BJ (cell line): ENCODE data around the gene TTYH2. TPM values are rescaled to one million over a fixed set of nuclear protein-coding genes. Genes with fewer than 3 reads are reported as not detected.

Source experiments
- CTCF ChIA-PET: fragments of 350-600 bp; formaldehyde crosslinking; extraction: SDS; loops from one replicate; lab custom pipeline; 2021; ENCODE audit warnings: antibody characterized with exemption, inconsistent platforms; lab: Yijun Ruan, JAX
- POLR2A ChIA-PET: fragments of 300-600 bp; sonication (Branson Sonifier 250); formaldehyde crosslinking; extraction: SDS; loops from one replicate; lab custom pipeline; 2021; ENCODE audit warnings: antibody characterized with exemption; lab: Charles Lee
- DNase-seq: peaks from one replicate; pipeline ENCODE4 v3.0.0-alpha.2; 2011; ENCODE audit warnings: low read depth
- H3K27me3 ChIP-seq: 2 replicates; pipeline ENCODE4 v1.6.0; 2011; ENCODE audit warnings: low read length; ENCODE audit not compliant: control insufficient read depth, insufficient read depth
- H3K36me3 ChIP-seq: 2 replicates; pipeline ENCODE4 v1.5.1; 2011; ENCODE audit warnings: low read length; ENCODE audit not compliant: control insufficient read depth, insufficient read depth
- H3K4me3 ChIP-seq: 2 replicates; pipeline ENCODE4 v1.5.1; 2011; ENCODE audit warnings: low read depth, mild to moderate bottlenecking, control low read depth, low read length
- polyA plus RNA-seq: library from polyadenylated mRNA; depleted of rRNA; stranded (reverse); fragments of >200 nt; gene quantifications from 2 replicates; pipeline ENCODE4 v1.2.3, GENCODE V29; 2011
- TF ChIP-seq, protein P1 (sequence below): IDR thresholded peaks from 2 replicates; pipeline ENCODE4 v1.5.1; 2011; ENCODE audit warnings: low read depth, mild to moderate bottlenecking, control low read depth, inconsistent platforms, low read length, moderate library complexity; ENCODE audit not compliant: insufficient read depth

TTYH2 gene
- polyA plus RNA-seq, 1 experiment, result 2.7 TPM

GRCh38 chr17:74271901-74272561 is 58.7 kb downstream of the TTYH2 start:
- CTCF ChIA-PET, result no interaction called here
- TF ChIP-seq, protein P1, sequence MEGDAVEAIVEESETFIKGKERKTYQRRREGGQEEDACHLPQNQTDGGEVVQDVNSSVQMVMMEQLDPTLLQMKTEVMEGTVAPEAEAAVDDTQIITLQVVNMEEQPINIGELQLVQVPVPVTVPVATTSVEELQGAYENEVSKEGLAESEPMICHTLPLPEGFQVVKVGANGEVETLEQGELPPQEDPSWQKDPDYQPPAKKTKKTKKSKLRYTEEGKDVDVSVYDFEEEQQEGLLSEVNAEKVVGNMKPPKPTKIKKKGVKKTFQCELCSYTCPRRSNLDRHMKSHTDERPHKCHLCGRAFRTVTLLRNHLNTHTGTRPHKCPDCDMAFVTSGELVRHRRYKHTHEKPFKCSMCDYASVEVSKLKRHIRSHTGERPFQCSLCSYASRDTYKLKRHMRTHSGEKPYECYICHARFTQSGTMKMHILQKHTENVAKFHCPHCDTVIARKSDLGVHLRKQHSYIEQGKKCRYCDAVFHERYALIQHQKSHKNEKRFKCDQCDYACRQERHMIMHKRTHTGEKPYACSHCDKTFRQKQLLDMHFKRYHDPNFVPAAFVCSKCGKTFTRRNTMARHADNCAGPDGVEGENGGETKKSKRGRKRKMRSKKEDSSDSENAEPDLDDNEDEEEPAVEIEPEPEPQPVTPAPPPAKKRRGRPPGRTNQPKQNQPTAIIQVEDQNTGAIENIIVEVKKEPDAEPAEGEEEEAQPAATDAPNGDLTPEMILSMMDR, result no peak
- Histone ChIP-seq H3K36me3 (no peaks in the 10 kb centered on the region), H3K4me3 (no peak overlapping the region), H3K27me3 (no peaks in the 10 kb centered on the region)
- no peak for DNase-seq
- POLR2A ChIA-PET, result no interaction called here

DNA sequence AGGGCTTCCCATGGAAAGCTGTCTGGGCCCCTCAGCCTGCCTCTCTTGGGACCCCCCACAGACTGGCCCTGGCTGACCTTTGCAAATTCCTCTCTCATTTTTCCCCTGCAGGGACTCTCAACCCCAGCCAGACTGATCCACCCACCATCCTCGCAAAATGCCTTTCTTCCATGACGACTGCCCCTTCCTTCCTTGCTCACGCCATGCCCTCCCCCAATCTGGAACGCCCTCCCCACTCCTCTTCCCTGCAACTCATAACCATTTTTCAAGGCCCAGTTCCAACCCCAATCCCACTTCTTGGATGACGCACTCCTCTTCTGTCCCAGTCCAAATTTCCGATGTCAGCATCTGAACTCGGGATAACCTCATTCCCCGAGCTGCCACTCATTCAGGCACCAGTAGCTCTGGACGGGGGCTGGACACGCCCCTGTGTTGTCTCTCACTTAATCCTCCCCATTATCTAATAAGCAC is 59.4 kb downstream of the TTYH2 start:
- ChIA-PET POLR2A (no interaction called here), CTCF (no interaction called here)
- TF ChIP-seq, protein P1, result no peak
- no peaks in the 10 kb centered on the region for H3K36me3 ChIP-seq
- H3K27me3 ChIP-seq, result no peaks in the 10 kb centered on the region
- H3K4me3 ChIP-seq, result no peak overlapping the region
- DNase-seq, result no peak

- DNase-seq, result no peak
- ChIA-PET CTCF (no interaction called here), POLR2A (no interaction called here)
- Histone ChIP-seq H3K4me3 (no peak within 1 kb of the TSS), H3K27me3 (no peaks in the 10 kb centered on the region), H3K36me3 (no peaks in the 10 kb centered on the region)
- TF ChIP-seq, protein P1, result no peak
Observed at GRCh38 chr17:74274060-74274708, 60.8 kb downstream of the TTYH2 start, which contains the start of gene DNAI2. DNAI2 (plus strand) TSS chr17:74274234; CDS start chr17:74281818, 7,584 bp downstream.

GRCh38 chr17:74274709-74275340 is 61.5 kb downstream of the TTYH2 start:
- Histone ChIP-seq H3K27me3 (no peaks in the 10 kb centered on the region), H3K4me3 (no peak overlapping the region), H3K36me3 (no peaks in the 10 kb centered on the region)
- no peak for DNase-seq
- ChIA-PET CTCF (no interaction called here), POLR2A (no interaction called here)
- TF ChIP-seq, protein P1, result no peak

DNA sequence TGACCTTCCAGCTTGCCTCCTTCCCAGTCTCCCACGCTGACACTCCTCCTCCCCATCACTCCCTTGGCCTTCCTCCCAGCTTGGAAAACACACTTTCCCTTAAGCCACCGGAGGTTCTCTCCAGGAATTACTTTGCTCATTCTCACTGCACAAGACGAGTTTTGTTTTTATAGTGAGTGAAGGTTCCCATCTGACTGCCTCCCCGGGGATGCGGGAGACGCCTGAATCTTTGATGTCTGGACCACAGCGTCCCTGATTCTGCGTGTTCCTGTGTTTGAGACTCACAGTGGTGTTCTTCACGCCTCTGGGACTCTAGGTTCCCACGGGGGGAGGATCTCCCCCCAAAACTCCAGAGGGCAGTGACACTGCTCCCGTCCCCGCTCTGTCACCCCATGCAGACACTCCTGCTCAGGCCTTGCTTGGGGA is 62.7 kb downstream of the TTYH2 start:
- ChIA-PET POLR2A (no interaction called here), CTCF (no interaction called here)
- H3K36me3 ChIP-seq, result no peaks in the 10 kb centered on the region
- H3K27me3 ChIP-seq, result no peaks in the 10 kb centered on the region
- TF ChIP-seq, protein P1, result no peak
- H3K4me3 ChIP-seq, result no peak overlapping the region
- DNase-seq, result no peak
